HUDEP-2 (cell line): Measurements from ENCODE around the gene IL23R.
A peak's percentile ranks its signal among the peaks of the same experiment; 100 is the strongest.
"Not testable (repeated sequence)": the region's sequence is repeated elsewhere in the genome, so short reads cannot be mapped to it uniquely, and the experiment has no call there.

Source experiments
- DNase-seq, 76 experiments: peaks; one replicate each; lab custom pipeline; 2025; ENCODE audit not compliant: unreplicated experiment in 76 of 76; lab: John Stamatoyannopoulos, UW

IL23R gene

GRCh38 chr1:67147973-67148372 is 18.3 kb upstream of the IL23R start:
- not testable (repeated sequence) for DNase-seq

GRCh38 chr1:67148516-67149178 is 17.6 kb upstream of the IL23R start:
- peak in 4 of 76 experiments; percentile 6 to 47 (median 28) for DNase-seq

- DNase-seq, result peak in 70 of 76 experiments; percentile 9 to 79 (median 46)
Observed at GRCh38 chr1:67149179-67149770, 17.0 kb upstream of the IL23R start.

GRCh38 chr1:67150931-67151330 is 15.3 kb upstream of the IL23R start:
- no peak for DNase-seq

GRCh38 chr1:67158401-67158800 is 7.9 kb upstream of the IL23R start:
- DNase-seq, result no peak

GRCh38 chr1:67159233-67159632 is 7.0 kb upstream of the IL23R start:
- DNase-seq, result no peak

GRCh38 chr1:67162954-67163353 is 3.3 kb upstream of the IL23R start:
- DNase-seq, result no peak

GRCh38 chr1:67165468-67166041 is 699 bp upstream of the IL23R start:
- no peak for DNase-seq

- no peak for DNase-seq
Observed at GRCh38 chr1:67169496-67169895, 3.2 kb downstream of the IL23R start.

GRCh38 chr1:67169932-67170331 is 3.7 kb downstream of the IL23R start:
- DNase-seq, result no peak

GRCh38 chr1:67170751-67171573 is 4.7 kb downstream of the IL23R start:
- DNase-seq, result no peak

GRCh38 chr1:67171574-67171955 is 5.3 kb downstream of the IL23R start:
- DNase-seq, result no peak

GRCh38 chr1:67171978-67172377 is 5.7 kb downstream of the IL23R start:
- DNase-seq, result no peak

GRCh38 chr1:67173988-67174387 is 7.7 kb downstream of the IL23R start:
- DNase-seq, result no peak

GRCh38 chr1:67174716-67175284 is 8.5 kb downstream of the IL23R start:
- no peak for DNase-seq

GRCh38 chr1:67175530-67176087 is 9.4 kb downstream of the IL23R start:
- DNase-seq, result no peak

GRCh38 chr1:67184838-67185421 is 18.7 kb downstream of the IL23R start:
- no peak for DNase-seq

- DNase-seq, result no peak
Observed at GRCh38 chr1:67188137-67188536, 21.9 kb downstream of the IL23R start.

GRCh38 chr1:67189953-67190352 is 23.7 kb downstream of the IL23R start:
- DNase-seq, result no peak

- DNase-seq, result no peak
Observed at GRCh38 chr1:67190410-67190809, 24.2 kb downstream of the IL23R start.
